GM23338 (cell line): Measurements from ENCODE around the gene PXT1. TPM values are rescaled to one million over a fixed set of nuclear protein-coding genes. Genes with fewer than 3 reads are reported as not detected.

ENCODE experiments used
- ATAC-seq: fragments of 200-7000 bp; cut with Tn5 transposase; 3 replicates; pipeline ENCODE4 v1.9.1; 2020
- DNase-seq: peaks from one replicate; pipeline ENCODE4 v3.0.0-alpha.2; 2015; ENCODE audit warnings: low spot score
- H2AFZ ChIP-seq: fragments of 200-600 bp; sonication (generic); 2 replicates; pipeline ENCODE4 v1.8.0; 2016; ENCODE audit warnings: antibody characterized with exemption, mild to moderate bottlenecking, moderate library complexity
- H3F3A ChIP-seq: fragments of 200-600 bp; sonication (generic); replicated peaks from 2 replicates; pipeline ENCODE4 v1.8.0; 2017; ENCODE audit warnings: antibody characterized with exemption, mixed run types, low read depth
- H3K27ac ChIP-seq: fragments of 200-600 bp; sonication (generic); 2 replicates; pipeline ENCODE4 v1.6.1; 2016; ENCODE audit warnings: low read depth
- H3K27me3 ChIP-seq: fragments of 200-600 bp; sonication (generic); 2 replicates; pipeline ENCODE4 v1.8.0; 2016; ENCODE audit warnings: mild to moderate bottlenecking, mixed run types, moderate library complexity; ENCODE audit not compliant: insufficient read depth
- H3K36me3 ChIP-seq: fragments of 200-600 bp; sonication (generic); 2 replicates; pipeline ENCODE4 v1.8.0; 2016; ENCODE audit warnings: mild to moderate bottlenecking; ENCODE audit not compliant: insufficient read depth
- H3K4me1 ChIP-seq: fragments of 200-600 bp; sonication (generic); 2 replicates; pipeline ENCODE4 v1.8.0; 2016; ENCODE audit warnings: mild to moderate bottlenecking, moderate library complexity; ENCODE audit not compliant: insufficient read depth
- H3K4me2 ChIP-seq: fragments of 200-600 bp; sonication (generic); 2 replicates; pipeline ENCODE4 v1.7.1; 2017; ENCODE audit warnings: mixed run types
- H3K4me3 ChIP-seq: fragments of 200-600 bp; sonication (generic); 2 replicates; pipeline ENCODE4 v1.6.1; 2016; ENCODE audit warnings: mixed run types
- H3K79me2 ChIP-seq: fragments of 200-600 bp; sonication (generic); replicated peaks from 2 replicates; pipeline ENCODE4 v1.8.0; 2017; ENCODE audit warnings: mild to moderate bottlenecking; ENCODE audit not compliant: insufficient read depth
- H3K9me2 ChIP-seq: fragments of 200-600 bp; sonication (generic); 2 replicates; pipeline ENCODE4 v1.8.0; 2017; ENCODE audit not compliant: insufficient read depth
- H4K20me1 ChIP-seq: fragments of 200-600 bp; sonication (generic); replicated peaks from 2 replicates; pipeline ENCODE4 v1.8.0; 2017; ENCODE audit warnings: mild to moderate bottlenecking; ENCODE audit not compliant: insufficient read depth
- H3K27ac Mint-ChIP-seq: 2 replicates; pipeline ENCODE4 v1.8.0; 2020; ENCODE audit warnings: inconsistent platforms, mild to moderate bottlenecking, moderate library complexity, mixed read lengths
- H3K27me3 Mint-ChIP-seq: 3 replicates; pipeline ENCODE4 v1.8.0; 2022; ENCODE audit warnings: low read depth, mild to moderate bottlenecking, moderate library complexity, mixed read lengths, inconsistent platforms; ENCODE audit not compliant: insufficient read depth, poor library complexity
- H3K36me3 Mint-ChIP-seq: 3 replicates; pipeline ENCODE4 v1.8.0; 2021; ENCODE audit warnings: low read depth, mild to moderate bottlenecking, inconsistent platforms, moderate library complexity, mixed read lengths
- H3K4me1 Mint-ChIP-seq: 3 replicates; pipeline ENCODE4 v1.8.0; 2020; ENCODE audit warnings: mild to moderate bottlenecking, inconsistent platforms, mixed read lengths
- H3K4me3 Mint-ChIP-seq: 3 replicates; pipeline ENCODE4 v1.8.0; 2021; ENCODE audit warnings: moderate library complexity, mild to moderate bottlenecking, inconsistent platforms, mixed read lengths
- H3K9me3 Mint-ChIP-seq: 3 replicates; pipeline ENCODE4 v1.8.0; 2020; ENCODE audit warnings: moderate library complexity, mild to moderate bottlenecking, inconsistent platforms, mixed read lengths
- POLR2AphosphoS5 ChIP-seq: IDR thresholded peaks from 2 replicates; pipeline ENCODE4 v1.6.1; 2016; ENCODE audit warnings: antibody characterized with exemption, low read depth
- REST ChIP-seq: IDR thresholded peaks from one replicate; pipeline ENCODE4 v1.6.1; 2018; ENCODE audit warnings: antibody characterized with exemption; ENCODE audit not compliant: unreplicated experiment
- ZNF462 ChIP-seq: fragments of 250-450 bp; sonication (Bioruptor Pico); IDR thresholded peaks from 2 replicates; pipeline ENCODE4 v1.5.0; 2020; ENCODE audit warnings: mild to moderate bottlenecking, moderate library complexity
- polyA plus RNA-seq: library from polyadenylated mRNA; unstranded; fragments of >200 nt; fragmentation: Nextera tagmentation; extraction: Ambion mirVana; gene quantifications from 2 replicates; pipeline ENCODE4 v1.2.1, GENCODE V29; 2016
- total RNA-seq: library from RNA; depleted of rRNA; stranded (reverse); fragments of >200 nt; shearing (Covaris generic); gene quantifications from 2 replicates; pipeline ENCODE4 v1.2.3, GENCODE V29; 2014

The PXT1 gene
- total and polyA plus RNA-seq, 2 experiments from 2014 or later, result 0.14 TPM; not detected in 1

GRCh38 chr6:36350082-36350481 lies 92.6 kb downstream of the PXT1 start (continued):
- no peak for TF ChIP-seq ZNF462 (CRISPR knock-in tag)

GRCh38 chr6:36349240-36349639 lies 93.4 kb downstream of the PXT1 start:
- H2AFZ ChIP-seq, result no peak overlapping the region
- H3K27me3 ChIP-seq, result no peaks in the 10 kb centered on the region
- no peaks in the 10 kb centered on the region for H3K9me2 ChIP-seq
- TF ChIP-seq POLR2AphosphoS5 (no peak), REST (no peak)
- no peak for DNase-seq
- Mint-ChIP-seq H3K9me3 (no peaks in the 10 kb centered on the region; the same call in 1 of the 3 replicates), H3K27me3 (peaks cover 11% of the 10 kb centered on the region), H3K4me3 (no peak overlapping the region), H3K27ac (no peak overlapping the region), H3K4me1 (peaks cover 4% of the 10 kb centered on the region; the same call in 2 of the 3 replicates), H3K36me3 (no peaks in the 10 kb centered on the region)
- no peaks in the 10 kb centered on the region for H4K20me1 ChIP-seq
- H3K27ac ChIP-seq, result no peak overlapping the region
- no peaks in the 10 kb centered on the region for H3K79me2 ChIP-seq
- no peaks in the 10 kb centered on the region for H3K36me3 ChIP-seq
- no peaks in the 10 kb centered on the region for H3F3A ChIP-seq
- H3K4me3 ChIP-seq, result no peak overlapping the region
- no peak overlapping the region for H3K4me2 ChIP-seq
- no peaks in the 10 kb centered on the region; the same call in 1 of the 2 replicates for H3K4me1 ChIP-seq
- no peak for ATAC-seq
